H9 (cell line): Measurements from ENCODE around the gene GRWD1. TPM values are rescaled to one million over a fixed set of nuclear protein-coding genes. Genes with fewer than 3 reads are reported as not detected.

Experiments used
- DNase-seq: peaks from one replicate; pipeline ENCODE4 v3.0.0-alpha.2; 2017
- H2AFZ ChIP-seq: one replicate; pipeline ENCODE4 v1.6.1; 2013; ENCODE audit warnings: mild to moderate bottlenecking, low read length, control low read depth, moderate library complexity
- H2AK5ac ChIP-seq: 2 replicates; pipeline ENCODE4 v1.6.1; 2013; ENCODE audit warnings: low read length, control low read depth, mixed read lengths; ENCODE audit not compliant: insufficient read length
- H2BK120ac ChIP-seq: one replicate; pipeline ENCODE4 v1.6.1; 2013; ENCODE audit warnings: low read depth, mild to moderate bottlenecking, low read length, control low read depth, inconsistent platforms; ENCODE audit not compliant: poor library complexity, severe bottlenecking
- H2BK12ac ChIP-seq: 2 replicates; pipeline ENCODE4 v1.6.1; 2013; ENCODE audit warnings: low read length, control low read depth, mixed read lengths, low read depth; ENCODE audit not compliant: insufficient read length
- H2BK15ac ChIP-seq: 2 replicates; pipeline ENCODE4 v1.6.1; 2013; ENCODE audit warnings: low read depth, low read length, control low read depth
- H2BK20ac ChIP-seq: one replicate; pipeline ENCODE4 v1.6.1; 2013; ENCODE audit warnings: low read depth, mild to moderate bottlenecking, low read length, control low read depth, inconsistent platforms; ENCODE audit not compliant: poor library complexity, severe bottlenecking
- H2BK5ac ChIP-seq: 2 replicates; pipeline ENCODE4 v1.6.1; 2013; ENCODE audit warnings: low read length, control low read depth, mixed read lengths; ENCODE audit not compliant: insufficient read length
- H3K14ac ChIP-seq: 2 replicates; pipeline ENCODE4 v1.6.1; 2013; ENCODE audit warnings: low read length, control low read depth; ENCODE audit not compliant: insufficient read depth
- H3K18ac ChIP-seq: 2 replicates; pipeline ENCODE4 v1.6.1; 2013; ENCODE audit warnings: low read depth, mild to moderate bottlenecking, mixed read lengths, low read length, control low read depth; ENCODE audit not compliant: insufficient read length
- H3K23ac ChIP-seq: 2 replicates; pipeline ENCODE4 v1.6.1; 2013; ENCODE audit warnings: low read length, control low read depth, mixed read lengths, low read depth; ENCODE audit not compliant: insufficient read length
- H3K23me2 ChIP-seq: 2 replicates; pipeline ENCODE4 v1.6.1; 2013; ENCODE audit warnings: low read depth, mild to moderate bottlenecking, mixed read lengths, low read length, control low read depth; ENCODE audit not compliant: insufficient read length, poor library complexity, severe bottlenecking
- H3K27ac ChIP-seq: 2 replicates; pipeline ENCODE4 v1.5.1; 2013; ENCODE audit warnings: low read length, control low read depth, mixed read lengths, low read depth; ENCODE audit not compliant: insufficient read length
- H3K27me3 ChIP-seq: 2 replicates; pipeline ENCODE4 v1.6.1; 2013; ENCODE audit warnings: low read length, control low read depth, inconsistent platforms; ENCODE audit not compliant: insufficient read depth
- H3K4ac ChIP-seq: 2 replicates; pipeline ENCODE4 v1.6.1; 2013; ENCODE audit warnings: low read depth, mild to moderate bottlenecking, control low read depth, inconsistent platforms, low read length, moderate library complexity
- H3K4me1 ChIP-seq: 2 replicates; pipeline ENCODE4 v1.6.1; 2013; ENCODE audit warnings: low read length, control low read depth, inconsistent platforms; ENCODE audit not compliant: insufficient read depth
- H3K4me2 ChIP-seq: 2 replicates; pipeline ENCODE4 v1.6.1; 2013; ENCODE audit warnings: low read length, control low read depth, mixed read lengths; ENCODE audit not compliant: insufficient read length, insufficient read depth
- H3K56ac ChIP-seq: 2 replicates; pipeline ENCODE4 v1.6.1; 2013; ENCODE audit warnings: low read depth, mild to moderate bottlenecking, mixed read lengths, low read length, control low read depth; ENCODE audit not compliant: insufficient read length
- H3K79me1 ChIP-seq: 2 replicates; pipeline ENCODE4 v1.6.1; 2013; ENCODE audit warnings: low read depth, mild to moderate bottlenecking, moderate library complexity, low read length, control low read depth, inconsistent platforms; ENCODE audit not compliant: insufficient read depth, poor library complexity, severe bottlenecking
- H3K79me2 ChIP-seq: 2 replicates; pipeline ENCODE4 v1.6.1; 2013; ENCODE audit warnings: low read length, control low read depth, inconsistent platforms; ENCODE audit not compliant: insufficient read depth
- H3K9ac ChIP-seq: 2 replicates; pipeline ENCODE4 v1.6.1; 2013; ENCODE audit warnings: low read length, control low read depth, mixed read lengths; ENCODE audit not compliant: insufficient read length; ENCODE audit errors: extremely low read depth
- H3K9me3 ChIP-seq: one replicate; pipeline ENCODE4 v1.6.1; 2013; ENCODE audit warnings: low read depth, low read length, inconsistent platforms; ENCODE audit not compliant: control insufficient read depth
- H3T11ph ChIP-seq: one replicate; pipeline ENCODE4 v1.6.1; 2013; ENCODE audit warnings: mild to moderate bottlenecking, low read length, control low read depth, inconsistent platforms
- H4K20me1 ChIP-seq: one replicate; pipeline ENCODE4 v1.6.1; 2013; ENCODE audit not compliant: control insufficient read depth, insufficient read length, insufficient read depth
- H4K5ac ChIP-seq: 2 replicates; pipeline ENCODE4 v1.6.1; 2013; ENCODE audit warnings: low read depth, mild to moderate bottlenecking, mixed read lengths, low read length, control low read depth; ENCODE audit not compliant: insufficient read length
- H4K8ac ChIP-seq: replicated peaks from 2 replicates; pipeline ENCODE4 v1.6.1; 2013; ENCODE audit warnings: low read length, control low read depth, mixed read lengths, low read depth; ENCODE audit not compliant: insufficient read length
- H4K91ac ChIP-seq: 2 replicates; pipeline ENCODE4 v1.6.1; 2013; ENCODE audit warnings: low read depth, mild to moderate bottlenecking, moderate library complexity, mixed read lengths, low read length, control low read depth; ENCODE audit not compliant: insufficient read length
- H3K27ac Mint-ChIP-seq, 3 experiments: 2 replicates in 2 of 3; 3 replicates in 1 of 3; pipeline ENCODE4 v1.8.0; 2020 to 2021; ENCODE audit warnings: mixed read lengths in 3 of 3, mild to moderate bottlenecking in 1 of 3, moderate library complexity in 1 of 3
- H3K27me3 Mint-ChIP-seq: 2 replicates; pipeline ENCODE4 v1.8.0; 2021; ENCODE audit warnings: low read depth, mild to moderate bottlenecking, moderate library complexity, mixed read lengths
- H3K36me3 Mint-ChIP-seq, 3 experiments: 2 replicates in 2 of 3; 3 replicates in 1 of 3; pipeline ENCODE4 v1.8.0; 2020 to 2021; ENCODE audit warnings: low read depth in 3 of 3, mixed read lengths in 3 of 3; ENCODE audit not compliant: insufficient read depth in 1 of 3
- H3K4me1 Mint-ChIP-seq, 2 experiments: 2 replicates each; pipeline ENCODE4 v1.8.0; 2020; ENCODE audit warnings: mixed read lengths in 2 of 2
- H3K4me3 Mint-ChIP-seq, 2 experiments: 2 replicates in 1 of 2; 3 replicates in 1 of 2; pipeline ENCODE4 v1.8.0; 2020 to 2021; ENCODE audit warnings: mild to moderate bottlenecking in 2 of 2, mixed read lengths in 2 of 2, moderate library complexity in 1 of 2
- H3K9me3 Mint-ChIP-seq, 2 experiments: 2 replicates in 1 of 2; 3 replicates in 1 of 2; pipeline ENCODE4 v1.8.0; 2020; ENCODE audit warnings: mild to moderate bottlenecking in 2 of 2, mixed read lengths in 2 of 2, moderate library complexity in 1 of 2
- WGBS: extraction: QIAGEN DNeasy Blood & Tissue Kit; methylation state at CpG from one replicate; pipeline ENCODE4 v1.1.7; 2013; ENCODE audit warnings: missing lambda C conversion rate, low lambda C conversion rate, mixed read lengths; ENCODE audit not compliant: insufficient read length; ENCODE audit errors: extremely low coverage; 5-methylcytosine and 5-hydroxymethylcytosine counted together
- total RNA-seq: library from RNA; stranded (reverse); gene quantifications from 2 replicates; pipeline ENCODE4 v1.2.1, GENCODE V29; 2021
- TF ChIP-seq, protein P1 (sequence below): fragments of 200-600 bp; sonication (generic); conservative IDR thresholded peaks from 3 replicates; pipeline ENCODE4 v1.8.0; 2021; ENCODE audit warnings: antibody characterized with exemption, mild to moderate bottlenecking

GRWD1 gene
- total RNA-seq, 1 experiment from 2014 or later, result 92.0 TPM

DNA sequence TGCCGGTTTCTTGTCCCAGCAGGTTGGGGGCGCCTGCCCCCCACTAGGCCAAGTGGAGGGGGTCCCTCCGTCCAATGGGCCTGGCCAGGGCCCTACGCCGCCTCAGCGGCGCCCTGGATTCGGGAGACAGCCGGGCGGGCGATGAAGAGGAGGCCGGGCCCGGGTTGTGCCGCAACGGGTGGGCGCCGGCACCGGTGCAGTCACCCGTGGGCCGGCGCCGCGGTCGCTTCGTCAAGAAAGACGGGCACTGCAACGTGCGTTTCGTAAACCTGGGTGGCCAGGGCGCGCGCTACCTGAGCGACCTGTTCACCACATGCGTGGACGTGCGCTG is 15.8 kb downstream of the GRWD1 start:
- Histone ChIP-seq H3K4me1 (no peaks in the 10 kb centered on the region), H4K91ac (no peak overlapping the region), H3K14ac (no peak overlapping the region), H3K79me2 (no peaks in the 10 kb centered on the region), H3K27ac (no peak overlapping the region), H3K4me2 (no peak overlapping the region), H3K56ac (no peak overlapping the region), H2BK15ac (no peak overlapping the region), H4K20me1 (no peaks in the 10 kb centered on the region), H4K5ac (no peak overlapping the region), H3K79me1 (no peaks in the 10 kb centered on the region), H3K9ac (no peak overlapping the region), H3K23me2 (no peaks in the 10 kb centered on the region), H3K23ac (no peak overlapping the region), H3K27me3 (no peaks in the 10 kb centered on the region), H2BK20ac (no peak overlapping the region), H4K8ac (peak overlapping the region; percentile 63), H3K18ac (no peak overlapping the region), H3K4ac (no peak overlapping the region), H2BK120ac (no peak overlapping the region), H3K9me3 (no peaks in the 10 kb centered on the region), H2BK5ac (no peak overlapping the region), H3T11ph (no peak overlapping the region), H2BK12ac (no peak overlapping the region), H2AFZ (no peak overlapping the region), H2AK5ac (no peak overlapping the region)
- no peak for DNase-seq
- H3K9me3 Mint-ChIP-seq, result no peaks in the 10 kb centered on the region; a peak in 2 of 5 replicates
- TF ChIP-seq, protein P1, sequence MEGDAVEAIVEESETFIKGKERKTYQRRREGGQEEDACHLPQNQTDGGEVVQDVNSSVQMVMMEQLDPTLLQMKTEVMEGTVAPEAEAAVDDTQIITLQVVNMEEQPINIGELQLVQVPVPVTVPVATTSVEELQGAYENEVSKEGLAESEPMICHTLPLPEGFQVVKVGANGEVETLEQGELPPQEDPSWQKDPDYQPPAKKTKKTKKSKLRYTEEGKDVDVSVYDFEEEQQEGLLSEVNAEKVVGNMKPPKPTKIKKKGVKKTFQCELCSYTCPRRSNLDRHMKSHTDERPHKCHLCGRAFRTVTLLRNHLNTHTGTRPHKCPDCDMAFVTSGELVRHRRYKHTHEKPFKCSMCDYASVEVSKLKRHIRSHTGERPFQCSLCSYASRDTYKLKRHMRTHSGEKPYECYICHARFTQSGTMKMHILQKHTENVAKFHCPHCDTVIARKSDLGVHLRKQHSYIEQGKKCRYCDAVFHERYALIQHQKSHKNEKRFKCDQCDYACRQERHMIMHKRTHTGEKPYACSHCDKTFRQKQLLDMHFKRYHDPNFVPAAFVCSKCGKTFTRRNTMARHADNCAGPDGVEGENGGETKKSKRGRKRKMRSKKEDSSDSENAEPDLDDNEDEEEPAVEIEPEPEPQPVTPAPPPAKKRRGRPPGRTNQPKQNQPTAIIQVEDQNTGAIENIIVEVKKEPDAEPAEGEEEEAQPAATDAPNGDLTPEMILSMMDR, result no peak
- no CpG with 5 or more reads among the region's 36 CpGs for WGBS
- H3K27ac Mint-ChIP-seq, result no peak overlapping the region
- H3K36me3 Mint-ChIP-seq, result peaks cover 6 to 30% (median 15%) of the 10 kb centered on the region in 3 experiments; a peak in 6 of 7 replicates
- H3K4me1 Mint-ChIP-seq, result peaks cover 9% of the 10 kb centered on the region in 2 experiments; a peak in 3 of 4 replicates
- no peak overlapping the region for H3K4me3 Mint-ChIP-seq
- peaks cover 5% of the 10 kb centered on the region for H3K27me3 Mint-ChIP-seq
